NCI-H2196 (cell line): ENCODE data around the gene BAIAP2L2.
"Not testable (repeated sequence)": the region's sequence is repeated elsewhere in the genome, so short reads cannot be mapped to it uniquely, and the experiment has no call there.

Experiments
- DNase-seq: peaks from one replicate; lab custom pipeline; 2025; ENCODE audit not compliant: unreplicated experiment; lab: John Stamatoyannopoulos, UW

Gene BAIAP2L2

DNA sequence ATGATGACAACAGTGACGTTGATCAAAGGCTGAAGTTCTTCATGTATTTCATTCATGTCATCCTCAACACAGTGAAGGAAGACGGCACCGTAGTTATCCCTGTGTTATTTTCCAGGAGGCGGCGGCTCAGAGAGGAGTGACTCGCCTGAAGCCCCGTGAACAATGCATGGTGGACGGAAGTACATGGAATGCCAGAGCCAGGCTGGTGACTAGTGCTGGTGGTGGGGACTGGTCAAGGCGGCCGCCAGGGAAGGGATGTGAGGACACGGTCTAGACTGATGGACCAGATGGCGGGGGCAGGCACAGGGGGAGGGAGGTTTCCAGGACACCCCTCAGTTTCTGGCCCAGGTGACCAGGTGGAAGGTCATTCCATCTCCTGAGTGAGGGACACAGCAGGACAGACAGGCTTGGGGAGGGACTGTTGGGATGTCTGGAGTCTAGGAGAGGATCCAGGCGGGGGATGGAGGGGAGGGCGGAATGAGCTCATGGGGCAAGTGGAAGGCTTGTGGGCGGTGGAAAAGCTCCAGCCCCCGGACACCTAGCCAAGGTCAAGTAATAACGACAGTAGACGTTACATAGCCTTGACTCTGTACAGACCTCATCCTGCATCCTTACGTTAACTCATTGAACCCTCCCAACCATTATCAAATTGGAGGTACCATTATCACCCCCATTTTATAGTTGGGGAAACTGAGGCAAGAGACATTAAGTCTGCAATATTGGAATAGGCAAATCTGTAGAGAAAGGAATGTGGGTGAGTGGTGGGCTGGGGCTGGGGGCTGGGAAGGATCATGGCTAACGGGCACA lies 69.3 kb downstream of the BAIAP2L2 start:
- DNase-seq = no peak

DNA sequence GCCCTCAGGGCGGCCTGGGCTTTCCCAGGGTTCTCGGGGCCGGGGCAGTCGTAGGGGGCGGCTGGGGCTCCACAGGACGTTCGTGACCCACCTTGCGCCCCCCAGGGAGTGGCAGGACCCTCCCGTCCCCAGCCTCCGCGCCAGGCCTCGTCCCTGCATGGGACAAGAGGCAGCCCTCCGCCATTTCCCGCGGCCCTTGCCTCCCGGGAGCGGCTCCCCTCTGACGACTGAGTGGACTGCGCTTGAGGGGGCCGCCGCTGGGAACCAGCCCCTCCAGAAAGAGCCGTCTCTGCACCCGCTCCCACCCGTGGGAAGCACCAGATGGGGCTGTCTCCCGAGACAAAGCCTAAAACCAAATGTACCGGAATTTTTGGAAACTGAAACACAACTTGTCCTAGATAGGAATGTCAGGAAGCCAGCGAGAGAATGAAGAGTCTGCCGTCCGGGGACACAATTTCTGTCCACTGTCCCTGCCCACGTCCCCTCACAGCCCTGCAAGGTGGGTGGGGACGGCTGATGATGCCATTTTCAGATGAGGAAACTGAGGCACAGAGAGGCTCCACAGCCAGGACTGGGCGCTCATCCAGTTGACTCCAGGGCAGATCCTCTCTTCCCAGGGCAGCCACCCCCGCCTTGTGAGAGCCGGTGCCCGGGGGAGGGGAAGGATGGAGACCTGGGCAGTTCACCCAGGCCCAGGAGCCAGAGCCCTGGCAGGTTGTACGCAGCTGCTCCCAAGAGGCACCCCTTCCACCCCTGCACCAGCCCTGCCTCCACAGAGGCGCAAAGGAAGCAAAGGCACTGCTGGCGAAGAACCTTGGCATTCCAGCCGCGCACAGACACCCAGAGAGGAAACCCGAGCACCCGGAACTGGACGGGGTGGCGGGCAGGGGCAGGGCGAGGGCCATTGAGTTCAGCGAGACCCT lies 71.3 kb downstream of the BAIAP2L2 start:
- no peak for DNase-seq

DNA sequence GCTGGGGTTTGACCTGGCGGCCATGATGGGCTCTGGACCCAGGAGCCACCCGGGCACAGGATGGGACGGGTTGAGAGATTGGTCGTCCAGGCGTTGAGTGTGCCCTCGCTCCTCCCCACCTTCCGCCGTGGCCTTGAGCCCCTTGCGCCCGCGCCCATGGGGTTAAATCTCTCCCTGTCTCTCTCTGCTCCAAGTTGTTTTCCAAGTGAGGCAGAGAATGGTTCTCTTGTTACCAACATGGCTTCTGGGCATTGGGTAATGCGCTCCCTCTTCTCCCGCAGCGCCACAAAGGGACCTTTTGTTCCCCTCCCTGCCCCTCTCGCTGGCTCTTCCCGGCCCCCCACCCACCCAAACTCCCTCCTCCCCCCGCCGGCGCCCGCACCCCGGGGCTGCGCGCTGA lies 72.1 kb downstream of the BAIAP2L2 start:
- DNase-seq = no peak

DNA sequence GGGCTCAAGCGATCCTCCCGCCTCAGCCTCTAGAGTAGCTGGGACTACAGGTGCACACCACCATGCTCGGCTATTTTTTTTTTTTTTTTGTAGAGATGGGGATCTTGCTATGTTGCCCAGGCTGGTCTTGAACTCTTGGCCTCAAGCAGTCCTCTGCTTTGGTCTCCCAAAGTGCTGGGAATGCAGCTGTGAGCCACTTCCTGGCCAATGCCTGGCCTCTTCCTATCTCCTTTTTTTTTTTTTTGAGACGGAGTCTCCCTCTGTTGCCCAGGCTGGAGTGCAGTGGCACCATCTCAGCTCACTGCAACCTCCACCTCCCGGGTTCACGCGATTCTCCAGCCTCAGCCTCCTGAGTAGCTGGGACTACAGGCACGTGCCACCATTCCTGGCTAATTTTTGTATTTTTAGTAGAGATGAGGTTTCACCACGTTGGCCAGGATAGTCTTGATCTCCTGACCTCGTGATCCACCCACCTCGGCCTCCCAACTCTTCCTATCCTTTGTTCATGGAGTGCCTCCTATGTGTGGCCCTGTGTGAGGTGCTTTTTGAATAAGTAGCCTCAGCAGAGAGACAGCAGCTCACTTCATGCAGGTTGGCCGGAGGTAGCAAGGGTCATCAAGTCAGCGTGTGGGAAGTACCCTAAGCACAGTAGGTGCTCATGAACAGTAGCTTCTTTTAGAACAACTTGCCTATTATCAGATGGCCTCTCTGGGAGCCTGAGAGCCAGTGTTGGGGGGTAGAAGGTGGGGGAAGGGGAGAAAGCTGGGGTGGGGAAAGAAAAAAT lies 72.9 kb downstream of the BAIAP2L2 start:
- DNase-seq = not testable (repeated sequence)

DNA sequence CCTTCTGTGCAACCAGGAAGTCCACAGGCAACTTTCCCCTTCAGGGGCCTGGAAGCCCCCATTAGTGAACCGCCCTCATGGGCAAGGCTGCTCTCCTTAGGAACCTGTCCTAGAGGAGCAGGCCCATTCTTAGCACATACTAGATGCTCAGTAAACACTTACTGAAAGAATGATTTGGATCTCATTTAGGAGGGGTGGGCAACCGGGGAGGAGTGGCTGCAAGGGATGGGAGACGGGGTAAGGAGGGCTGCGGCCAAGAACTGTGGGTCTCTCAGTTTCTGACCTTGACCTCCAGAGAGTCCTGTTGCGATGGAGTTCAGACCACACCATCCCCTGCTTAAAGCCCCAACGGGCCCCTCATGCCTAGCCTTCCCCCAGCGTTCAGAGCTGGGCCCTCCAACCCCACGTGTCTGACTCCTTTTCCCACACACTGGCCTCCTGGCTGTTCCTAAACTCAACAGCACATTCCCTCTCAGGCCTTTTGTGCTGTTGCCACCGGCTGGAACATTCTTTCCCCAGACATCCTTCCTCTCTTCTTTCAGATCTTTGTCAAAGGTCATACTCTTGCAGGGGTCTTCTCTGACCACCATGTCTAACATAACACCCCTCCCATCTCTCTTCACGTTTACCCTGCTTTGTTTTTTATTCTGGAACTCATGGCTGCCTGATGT lies 74.0 kb downstream of the BAIAP2L2 start:
- DNase-seq = no peak

DNA sequence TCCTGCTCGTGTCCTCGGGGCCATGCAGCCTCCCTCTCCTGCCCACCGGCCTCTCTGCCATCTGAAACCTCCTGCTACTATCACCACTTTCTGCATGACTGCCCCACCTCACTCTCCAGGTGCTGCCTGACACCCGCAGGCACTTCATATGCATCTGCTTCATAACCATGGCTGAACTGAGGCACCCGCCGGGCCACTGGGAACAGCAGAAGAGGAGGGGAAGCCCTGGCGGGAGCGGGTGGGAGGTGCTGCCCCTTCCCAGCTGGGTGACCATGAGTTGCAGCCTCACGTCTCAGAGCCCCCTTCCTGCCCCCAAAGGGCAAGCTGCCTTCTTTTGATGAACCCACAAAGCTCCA lies 75.0 kb downstream of the BAIAP2L2 start:
- DNase-seq = no peak
